DND-41 (cell line): ENCODE measurements around the gene MRPL47.
A peak's percentile ranks its signal among the peaks of the same experiment; 100 is the strongest.
"Not testable (repeated sequence)": the region's sequence is repeated elsewhere in the genome, so short reads cannot be mapped to it uniquely, and the experiment has no call there.

Source experiments
- ATAC-seq: fragments of 200-7000 bp; cut with Tn5 transposase; 3 replicates; pipeline ENCODE4 v1.9.1; 2021; ENCODE audit warnings: low read depth; ENCODE audit not compliant: insufficient read depth
- DNase-seq: peaks from one replicate; pipeline ENCODE4 v3.0.0-alpha.2; 2020
- H2AFZ ChIP-seq: 2 replicates; pipeline ENCODE4 v1.6.0; 2012; ENCODE audit warnings: low read depth, low read length
- H3K27ac ChIP-seq: 2 replicates; pipeline ENCODE4 v1.5.1; 2012; ENCODE audit warnings: low read length, inconsistent platforms
- H3K27me3 ChIP-seq: fragments of 200-600 bp; sonication (generic); 2 replicates; pipeline ENCODE4 v1.6.0; 2012; ENCODE audit warnings: low read length, mild to moderate bottlenecking, inconsistent platforms; ENCODE audit not compliant: insufficient read depth, poor library complexity
- H3K36me3 ChIP-seq: 2 replicates; pipeline ENCODE4 v1.5.1; 2012; ENCODE audit warnings: low read length, inconsistent platforms; ENCODE audit not compliant: insufficient read depth
- H3K4me1 ChIP-seq: 2 replicates; pipeline ENCODE4 v1.5.1; 2012; ENCODE audit warnings: mild to moderate bottlenecking, low read length; ENCODE audit not compliant: insufficient read depth
- H3K4me2 ChIP-seq: 2 replicates; pipeline ENCODE4 v1.6.0; 2012; ENCODE audit warnings: mild to moderate bottlenecking, moderate library complexity, low read length, inconsistent platforms; ENCODE audit not compliant: insufficient read depth
- H3K4me3 ChIP-seq, 2 experiments: fragments of 200-600 bp in 1 of 2; shearing (Covaris generic) in 1 of 2; 2 replicates each; pipeline ENCODE4 v1.5.1; 2012 to 2016; ENCODE audit warnings: inconsistent platforms in 2 of 2, low read length in 2 of 2, mild to moderate bottlenecking in 2 of 2, low read depth in 1 of 2, moderate library complexity in 1 of 2
- H3K79me2 ChIP-seq: 2 replicates; pipeline ENCODE4 v1.6.0; 2012; ENCODE audit warnings: low read length, inconsistent platforms; ENCODE audit not compliant: insufficient read depth
- H3K9ac ChIP-seq: 2 replicates; pipeline ENCODE4 v1.6.0; 2012; ENCODE audit warnings: low read depth, mild to moderate bottlenecking, inconsistent platforms, low read length, moderate library complexity
- H3K9me3 ChIP-seq: 2 replicates; pipeline ENCODE4 v1.5.1; 2012; ENCODE audit warnings: low read length, moderate library complexity, mild to moderate bottlenecking, inconsistent platforms; ENCODE audit not compliant: insufficient read depth, severe bottlenecking
- H4K20me1 ChIP-seq: 2 replicates; pipeline ENCODE4 v1.6.0; 2012; ENCODE audit warnings: low read length; ENCODE audit not compliant: insufficient read depth
- EZH2 ChIP-seq: IDR thresholded peaks from 3 replicates; pipeline ENCODE4 v1.6.1; 2012; ENCODE audit warnings: borderline replicate concordance, low read depth, mild to moderate bottlenecking, moderate library complexity, low read length, inconsistent platforms; ENCODE audit not compliant: severe bottlenecking
- TF ChIP-seq, protein P1 (sequence below): IDR thresholded peaks from 2 replicates; pipeline ENCODE4 v1.5.1; 2012; ENCODE audit warnings: borderline replicate concordance, low read length, moderate library complexity, mild to moderate bottlenecking; ENCODE audit not compliant: poor library complexity, severe bottlenecking; ENCODE audit errors: extremely low read depth

MRPL47 gene

DNA sequence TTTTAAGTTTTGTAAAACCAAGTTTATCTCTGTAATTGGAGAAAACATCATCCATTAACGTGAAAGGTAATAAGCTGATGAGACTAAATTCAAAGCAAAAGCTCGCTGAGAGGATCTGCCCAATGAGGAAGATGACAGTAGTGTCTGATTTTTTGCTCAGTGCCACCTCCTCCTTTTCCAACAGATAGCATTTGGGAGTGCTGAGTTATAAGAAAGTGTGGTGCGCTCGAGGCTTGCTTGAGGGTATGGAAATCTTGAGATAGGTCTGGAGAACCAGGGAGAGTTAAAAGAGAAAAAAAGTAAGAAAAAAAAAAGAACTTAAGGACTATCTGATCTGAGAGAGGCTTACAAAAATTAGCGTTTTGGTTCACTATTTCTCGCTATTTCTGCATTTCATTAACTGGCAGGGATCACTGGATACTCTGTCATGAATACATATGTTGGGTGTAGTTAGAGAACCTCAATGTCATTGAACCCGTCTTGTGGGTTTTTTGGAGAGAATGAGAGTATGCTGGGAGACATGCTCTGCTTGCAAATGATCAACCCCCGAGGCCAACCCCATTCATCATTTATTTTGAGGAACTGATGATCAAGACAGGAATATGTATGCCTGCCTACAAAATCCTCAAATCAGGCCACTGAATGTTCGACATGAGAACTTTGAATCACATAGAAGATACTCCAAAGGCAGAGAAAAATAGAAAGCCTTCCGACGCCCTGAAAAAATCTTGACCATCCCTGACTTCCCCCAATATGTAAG lies 47.4 kb upstream of the MRPL47 start:
- H3K27me3 ChIP-seq: no peaks in the 10 kb centered on the region
- TF ChIP-seq, protein P1, sequence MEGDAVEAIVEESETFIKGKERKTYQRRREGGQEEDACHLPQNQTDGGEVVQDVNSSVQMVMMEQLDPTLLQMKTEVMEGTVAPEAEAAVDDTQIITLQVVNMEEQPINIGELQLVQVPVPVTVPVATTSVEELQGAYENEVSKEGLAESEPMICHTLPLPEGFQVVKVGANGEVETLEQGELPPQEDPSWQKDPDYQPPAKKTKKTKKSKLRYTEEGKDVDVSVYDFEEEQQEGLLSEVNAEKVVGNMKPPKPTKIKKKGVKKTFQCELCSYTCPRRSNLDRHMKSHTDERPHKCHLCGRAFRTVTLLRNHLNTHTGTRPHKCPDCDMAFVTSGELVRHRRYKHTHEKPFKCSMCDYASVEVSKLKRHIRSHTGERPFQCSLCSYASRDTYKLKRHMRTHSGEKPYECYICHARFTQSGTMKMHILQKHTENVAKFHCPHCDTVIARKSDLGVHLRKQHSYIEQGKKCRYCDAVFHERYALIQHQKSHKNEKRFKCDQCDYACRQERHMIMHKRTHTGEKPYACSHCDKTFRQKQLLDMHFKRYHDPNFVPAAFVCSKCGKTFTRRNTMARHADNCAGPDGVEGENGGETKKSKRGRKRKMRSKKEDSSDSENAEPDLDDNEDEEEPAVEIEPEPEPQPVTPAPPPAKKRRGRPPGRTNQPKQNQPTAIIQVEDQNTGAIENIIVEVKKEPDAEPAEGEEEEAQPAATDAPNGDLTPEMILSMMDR: no peak
- no peak for TF ChIP-seq EZH2
- H3K9ac ChIP-seq: peak overlapping the region; percentile 89
- peaks cover 38% of the 10 kb centered on the region for H3K79me2 ChIP-seq
- peak overlapping the region; percentile 84 for H2AFZ ChIP-seq
- peaks cover 18% of the 10 kb centered on the region; the same call in 1 of the 2 replicates for H4K20me1 ChIP-seq
- ATAC-seq (no peak), DNase-seq (no peak)
- peaks cover 10% of the 10 kb centered on the region; the same call in 1 of the 2 replicates for H3K36me3 ChIP-seq
- H3K4me3 ChIP-seq: peak overlapping the region; percentile 48 to 96; a peak in 3 of 4 replicates
- H3K27ac ChIP-seq: peak overlapping the region; percentile 91; the same call in 1 of the 2 replicates
- peak overlapping the region; percentile 94 for H3K4me2 ChIP-seq
- H3K4me1 ChIP-seq: peaks cover 40% of the 10 kb centered on the region
- H3K9me3 ChIP-seq: no peaks in the 10 kb centered on the region

DNA sequence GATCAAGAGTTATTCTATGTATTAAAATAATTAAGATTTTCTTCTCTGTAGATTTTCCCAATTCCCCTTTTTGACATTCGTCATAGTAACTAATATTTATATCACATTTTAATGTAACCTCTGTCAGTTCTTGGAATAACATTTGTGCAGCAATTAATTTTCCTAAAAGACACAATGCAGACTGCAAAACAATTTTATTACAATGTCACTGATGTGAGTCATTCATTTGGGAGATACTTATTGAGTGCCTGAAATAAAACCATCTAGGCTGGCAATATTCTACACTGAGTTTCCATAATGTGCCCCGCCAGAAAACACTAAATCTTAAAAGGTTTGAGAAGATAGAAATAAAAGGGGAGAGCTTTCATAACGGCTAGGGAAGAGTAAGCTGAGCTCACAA lies 41.7 kb upstream of the MRPL47 start:
- no peak for ATAC-seq
- no peak overlapping the region for H3K4me2 ChIP-seq
- H3K4me1 ChIP-seq: peaks cover 4% of the 10 kb centered on the region; the same call in 1 of the 2 replicates
- H3K27ac ChIP-seq: no peak overlapping the region
- DNase-seq: no peak
- H4K20me1 ChIP-seq: no peaks in the 10 kb centered on the region
- H3K9me3 ChIP-seq: no peaks in the 10 kb centered on the region
- no peaks in the 10 kb centered on the region for H3K27me3 ChIP-seq
- no peaks in the 10 kb centered on the region for H3K36me3 ChIP-seq
- TF ChIP-seq, protein P1: no peak
- no peak for TF ChIP-seq EZH2
- H3K9ac ChIP-seq: no peak overlapping the region
- H2AFZ ChIP-seq: no peak overlapping the region
- no peaks in the 10 kb centered on the region for H3K79me2 ChIP-seq
- H3K4me3 ChIP-seq: no peak overlapping the region

DNA sequence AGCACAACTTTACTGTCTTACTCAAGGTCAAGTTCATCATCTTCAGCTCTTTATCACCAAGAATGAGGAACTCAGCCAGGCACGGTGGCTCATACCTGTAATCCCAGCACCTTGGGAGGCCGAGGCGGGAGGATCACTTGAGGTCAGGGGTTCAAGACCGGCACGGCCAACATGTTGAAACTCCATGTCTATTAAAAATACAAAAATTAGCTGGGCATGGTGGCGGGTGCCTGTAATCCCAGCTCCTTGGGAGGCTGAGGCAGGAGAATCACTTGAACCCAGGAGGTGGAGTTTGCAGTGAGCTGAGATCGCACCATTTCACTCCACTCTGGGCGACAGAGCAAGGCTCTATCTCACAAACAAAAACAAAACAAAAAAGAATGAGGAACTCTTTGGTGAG lies 39.4 kb upstream of the MRPL47 start:
- not testable (repeated sequence) for H3K27ac ChIP-seq, H3K4me3 ChIP-seq, H3K79me2 ChIP-seq, H4K20me1 ChIP-seq, H3K9ac ChIP-seq, H3K4me2 ChIP-seq, H3K4me1 ChIP-seq, DNase-seq, H3K27me3 ChIP-seq, H3K9me3 ChIP-seq, H2AFZ ChIP-seq, H3K36me3 ChIP-seq, ATAC-seq

DNA sequence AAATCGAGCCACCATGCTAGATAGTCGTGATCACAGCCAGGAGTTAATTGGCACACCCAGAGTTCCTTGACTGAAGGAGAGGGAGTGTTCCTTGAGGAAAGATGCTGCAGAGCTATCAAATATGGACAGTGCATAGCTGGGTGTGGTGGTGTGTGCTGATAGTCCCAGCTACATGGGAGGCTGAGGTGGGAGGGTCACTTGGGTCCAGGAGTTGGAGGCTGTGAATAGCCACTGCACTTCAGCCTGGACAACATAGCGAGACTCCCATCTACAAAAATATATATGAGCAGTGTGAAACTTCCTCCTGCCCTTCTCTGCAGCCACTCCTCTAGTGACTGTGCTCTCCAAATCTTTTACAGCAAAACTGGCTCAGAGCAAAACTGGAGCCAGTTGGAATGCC lies 38.4 kb upstream of the MRPL47 start:
- no peak overlapping the region for H3K4me2 ChIP-seq
- H3K27me3 ChIP-seq: no peaks in the 10 kb centered on the region
- no peaks in the 10 kb centered on the region for H3K9me3 ChIP-seq
- H2AFZ ChIP-seq: no peak overlapping the region
- DNase-seq: no peak
- no peak overlapping the region for H3K4me3 ChIP-seq
- H3K79me2 ChIP-seq: no peaks in the 10 kb centered on the region
- no peak for TF ChIP-seq EZH2
- TF ChIP-seq, protein P1: no peak
- ATAC-seq: no peak
- H3K4me1 ChIP-seq: no peaks in the 10 kb centered on the region
- no peak overlapping the region for H3K27ac ChIP-seq
- H4K20me1 ChIP-seq: no peaks in the 10 kb centered on the region
- no peak overlapping the region for H3K9ac ChIP-seq
- H3K36me3 ChIP-seq: no peaks in the 10 kb centered on the region
